ENCODE measurements around the gene CD19. TPM values are rescaled to one million over a fixed set of nuclear protein-coding genes. Genes with fewer than 3 reads are reported as not detected.

Gene CD19
- total and polyA plus RNA-seq, 5 donors from 2014 or later: 0.52 to 2.8 TPM; not detected in 3

Other genes with a start within 250 kb of the CD19 start
- gene EIF3C, start 220.5 kb upstream of the CD19 start, total RNA-seq: 182 TPM
- gene EIF3C, start 220.5 kb upstream of the CD19 start, polyA plus RNA-seq: 100 to 1,000 TPM; 131 to 214 (median 178) TPM
- 5.8 TPM for gene NPIPB9, start 180.2 kb upstream of the CD19 start, total RNA-seq
- gene NPIPB9, start 180.2 kb upstream of the CD19 start, polyA plus RNA-seq: under 1 TPM in 2 of 4 donors, not detected in 2; 0.20 to 0.23 TPM
- 342 TPM for gene ATXN2L, start 109.0 kb upstream of the CD19 start, total RNA-seq
- 10 to 100 TPM; 11.0 to 20.8 (median 11.6) TPM for gene ATXN2L, start 109.0 kb upstream of the CD19 start, polyA plus RNA-seq
- gene TUFM, start 85.6 kb upstream of the CD19 start, total RNA-seq: 98.4 TPM
- gene TUFM, start 85.6 kb upstream of the CD19 start, polyA plus RNA-seq: 100 to 1,000 TPM; 125 to 165 (median 147) TPM
- gene SH2B1, start 68.1 kb upstream of the CD19 start, total RNA-seq: 73.8 TPM
- gene SH2B1, start 68.1 kb upstream of the CD19 start, polyA plus RNA-seq: 1 to 10 TPM; 1.5 to 2.4 (median 1.9) TPM
- gene ATP2A1, start 53.5 kb upstream of the CD19 start, total RNA-seq: 1.4 TPM
- gene ATP2A1, start 53.5 kb upstream of the CD19 start, polyA plus RNA-seq: not detected
- gene RABEP2, start 6.7 kb upstream of the CD19 start, total RNA-seq: 28.2 TPM
- gene RABEP2, start 6.7 kb upstream of the CD19 start, polyA plus RNA-seq: 1 to 10 TPM; 2.9 to 3.9 (median 3.4) TPM
- 96.2 TPM for gene NFATC2IP, start 19.0 kb downstream of the CD19 start, total RNA-seq
- gene NFATC2IP, start 19.0 kb downstream of the CD19 start, polyA plus RNA-seq: 10 to 100 TPM; 22.9 to 30.3 (median 24.9) TPM
- 24.5 TPM for gene SPNS1, start 42.8 kb downstream of the CD19 start, total RNA-seq
- gene SPNS1, start 42.8 kb downstream of the CD19 start, polyA plus RNA-seq: 10 to 100 TPM; 22.3 to 32.9 (median 25.2) TPM
- 282 TPM for gene LAT, start 53.1 kb downstream of the CD19 start, total RNA-seq
- gene LAT, start 53.1 kb downstream of the CD19 start, polyA plus RNA-seq: 100 to 1,000 TPM; 287 to 429 (median 317) TPM

Data from CD4-positive, CD25-positive, alpha-beta regulatory T cell (primary cell).